SH-SY5Y (cell line): ENCODE results near the gene LCT.

Experiments used
- GATA2 ChIP-seq: IDR thresholded peaks from 2 replicates; pipeline ENCODE4 v1.6.1; 2011; ENCODE audit warnings: mild to moderate bottlenecking, low read depth, low read length
- GATA3 ChIP-seq: IDR thresholded peaks from 2 replicates; pipeline ENCODE4 v1.6.1; 2011; ENCODE audit warnings: low read depth, mild to moderate bottlenecking, low read length, moderate library complexity

LCT gene

GRCh38 chr2:135820003-135820618 lies 16.9 kb downstream of the LCT start:
- TF ChIP-seq GATA2 (no peak), GATA3 (no peak)

DNA sequence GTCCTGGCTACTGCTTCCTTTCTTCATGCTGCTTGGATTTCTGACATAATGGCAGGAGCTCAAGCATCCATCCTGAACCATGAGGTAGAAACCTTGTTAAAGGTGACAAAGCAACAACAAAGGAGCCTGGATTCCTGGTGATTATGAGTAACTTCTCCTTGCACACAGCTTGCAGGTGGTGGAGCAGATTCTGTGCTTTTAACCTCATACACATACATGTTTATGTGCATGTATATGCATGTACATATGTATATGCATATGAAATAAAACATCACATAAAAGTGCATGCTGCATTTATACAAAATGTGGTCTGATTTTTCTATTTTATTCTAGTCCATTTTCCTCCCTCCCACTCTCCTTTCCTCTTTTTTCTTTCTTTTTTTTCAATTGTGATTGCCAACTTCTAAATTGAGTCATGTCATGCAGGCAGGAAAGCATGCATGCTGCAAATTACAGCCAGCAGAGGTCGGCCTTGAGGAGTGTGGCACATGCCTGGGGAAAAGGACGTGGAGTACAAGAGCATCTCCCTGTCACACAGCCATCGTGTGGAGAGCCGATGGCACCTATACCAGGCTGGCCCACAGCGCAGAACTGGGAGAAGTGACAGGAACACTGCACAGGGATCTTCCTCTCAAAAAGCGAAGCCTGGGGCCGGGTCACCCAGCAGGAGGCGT lies 17.9 kb downstream of the LCT start:
- TF ChIP-seq GATA2 (no peak), GATA3 (no peak)

DNA sequence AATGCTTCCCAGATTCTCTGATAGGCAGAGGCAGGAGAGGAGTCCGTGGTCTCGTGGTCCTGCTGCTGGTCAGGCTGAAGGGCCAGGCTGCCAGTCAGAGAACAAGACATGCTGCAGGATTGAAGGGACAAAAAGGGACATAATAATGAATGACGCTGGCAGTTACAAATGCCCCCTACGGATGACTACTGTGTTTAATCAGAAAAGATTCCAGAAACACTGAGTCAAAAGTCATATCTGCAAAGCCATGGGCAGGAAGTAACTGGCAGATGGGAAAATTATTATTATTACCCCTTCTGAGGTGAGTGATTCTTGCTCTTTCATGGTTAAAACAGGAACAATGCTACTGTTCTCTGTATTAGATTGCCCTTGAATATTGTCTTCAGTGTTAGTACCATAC lies 19.0 kb downstream of the LCT start:
- TF ChIP-seq GATA2 (no peak), GATA3 (no peak)

DNA sequence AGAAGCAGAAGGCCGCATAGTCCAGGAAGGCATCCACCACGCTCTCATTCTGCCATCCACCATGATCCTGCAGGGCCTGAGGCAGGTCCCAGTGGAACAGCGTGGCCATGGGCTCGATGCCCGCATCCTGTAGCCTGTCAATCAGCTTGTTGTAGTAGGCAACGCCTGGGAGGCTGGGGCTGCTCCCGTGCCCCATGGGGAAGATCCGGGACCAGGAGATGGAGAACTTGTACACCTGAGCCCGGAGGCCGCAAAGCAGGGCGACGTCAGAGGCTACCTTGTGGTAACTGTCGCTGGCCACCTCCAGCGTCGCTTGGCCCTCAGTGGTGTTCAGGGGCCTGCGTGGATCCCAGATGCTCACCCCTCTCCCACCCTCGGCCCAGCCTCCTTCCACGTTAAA lies 19.5 kb downstream of the LCT start:
- TF ChIP-seq GATA2 (no peak), GATA3 (no peak)

- TF ChIP-seq GATA3 = no peak
- no peak for TF ChIP-seq GATA2
These were observed 21.7 kb downstream of the LCT start for GRCh38 chr2:135815269-135815668.

DNA sequence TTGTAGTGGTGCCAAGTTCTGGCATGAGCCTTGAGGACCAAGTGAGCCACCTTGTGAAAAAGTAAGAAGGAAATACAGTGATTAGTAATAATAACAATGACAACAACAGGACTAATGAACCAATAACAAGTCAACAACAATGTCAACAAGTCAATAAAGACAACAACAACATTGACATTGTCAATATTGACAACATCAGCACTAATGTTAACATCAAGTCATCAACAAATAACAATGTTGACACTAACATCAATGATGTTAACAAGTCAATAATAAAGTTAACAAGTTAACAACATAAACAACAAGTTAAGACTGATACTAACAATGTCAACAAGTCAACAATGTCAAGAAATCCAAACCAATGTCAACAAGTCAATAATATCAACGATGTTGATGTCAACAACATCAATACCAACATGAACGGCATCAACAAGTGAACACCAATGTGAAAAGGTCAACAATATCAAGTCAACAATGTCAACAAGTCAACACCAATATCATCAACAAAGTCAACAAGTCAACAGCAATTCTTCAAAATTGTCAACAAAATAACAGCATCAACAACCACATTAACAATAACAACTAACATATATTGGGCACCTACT lies 24.0 kb downstream of the LCT start:
- TF ChIP-seq GATA3 (no peak), GATA2 (no peak)

GRCh38 chr2:135803278-135803677 lies 33.7 kb downstream of the LCT start:
- TF ChIP-seq GATA3 (no peak), GATA2 (no peak)

- TF ChIP-seq GATA3 = no peak
- TF ChIP-seq GATA2 = no peak
These were observed 34.6 kb downstream of the LCT start for GRCh38 chr2:135802350-135802749.

- TF ChIP-seq GATA2 (no peak), GATA3 (no peak)
These were observed 36.2 kb downstream of the LCT start for GRCh38 chr2:135800513-135801460.

DNA sequence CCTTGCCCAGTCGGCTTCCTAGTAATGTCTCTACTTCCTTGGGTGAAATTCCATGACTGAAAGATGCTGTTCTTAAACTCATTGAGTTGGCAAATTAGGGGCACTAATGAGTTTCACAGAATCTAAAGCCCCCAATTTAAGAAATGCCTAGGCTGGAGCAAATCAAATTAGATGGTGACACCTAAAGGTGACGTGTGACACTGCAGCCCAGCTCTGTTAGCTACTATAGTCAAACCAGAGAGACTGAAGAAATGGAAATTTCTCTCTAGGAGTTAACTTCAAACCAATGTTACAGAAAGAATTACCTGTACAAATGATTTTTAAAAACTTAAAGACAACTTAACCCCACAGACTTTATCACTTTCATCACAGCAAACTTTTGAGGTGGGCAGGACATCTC lies 37.2 kb downstream of the LCT start:
- TF ChIP-seq GATA3 (no peak), GATA2 (no peak)

DNA sequence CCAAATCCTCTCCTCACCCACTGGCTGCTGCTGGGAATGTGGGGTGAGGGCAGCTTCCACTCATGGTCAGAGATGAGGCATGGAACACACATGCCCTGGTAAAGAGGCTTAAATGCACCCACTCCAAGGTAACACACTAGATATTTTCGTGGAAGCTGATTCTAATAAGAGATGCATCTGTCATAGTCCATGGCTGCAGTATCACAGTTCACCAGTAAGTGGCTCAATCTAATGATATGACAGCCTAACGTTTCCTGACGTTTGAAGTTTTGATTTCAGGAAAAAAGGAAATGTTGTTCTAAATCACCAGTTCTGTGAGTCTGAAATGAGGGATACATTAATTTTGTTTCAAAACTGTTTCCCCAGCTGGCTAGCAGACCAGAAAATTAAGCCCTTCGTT lies 38.2 kb downstream of the LCT start:
- TF ChIP-seq GATA2 (no peak), GATA3 (no peak)

DNA sequence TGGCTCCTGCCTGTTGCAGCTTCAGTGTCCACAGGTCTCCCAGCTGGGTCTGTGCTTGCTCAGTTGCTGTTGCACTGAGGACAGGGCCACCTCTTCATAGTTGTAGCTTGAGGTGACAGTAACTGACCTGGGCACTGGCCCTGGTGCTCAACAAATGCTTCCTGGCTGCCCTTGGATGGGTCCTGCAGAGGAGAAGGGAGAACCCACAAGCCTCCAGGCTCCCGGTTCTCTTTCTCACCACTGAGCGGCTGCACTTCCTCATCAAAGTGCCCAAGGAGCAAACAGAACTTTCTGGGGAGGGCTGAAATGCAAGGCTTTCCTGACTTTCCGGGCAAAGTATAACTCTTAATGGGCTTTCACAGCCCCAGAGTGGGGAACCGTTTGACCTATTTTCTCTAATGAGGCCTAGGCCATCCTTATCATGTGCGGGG lies 38.7 kb downstream of the LCT start:
- TF ChIP-seq GATA3 (no peak), GATA2 (no peak)

DNA sequence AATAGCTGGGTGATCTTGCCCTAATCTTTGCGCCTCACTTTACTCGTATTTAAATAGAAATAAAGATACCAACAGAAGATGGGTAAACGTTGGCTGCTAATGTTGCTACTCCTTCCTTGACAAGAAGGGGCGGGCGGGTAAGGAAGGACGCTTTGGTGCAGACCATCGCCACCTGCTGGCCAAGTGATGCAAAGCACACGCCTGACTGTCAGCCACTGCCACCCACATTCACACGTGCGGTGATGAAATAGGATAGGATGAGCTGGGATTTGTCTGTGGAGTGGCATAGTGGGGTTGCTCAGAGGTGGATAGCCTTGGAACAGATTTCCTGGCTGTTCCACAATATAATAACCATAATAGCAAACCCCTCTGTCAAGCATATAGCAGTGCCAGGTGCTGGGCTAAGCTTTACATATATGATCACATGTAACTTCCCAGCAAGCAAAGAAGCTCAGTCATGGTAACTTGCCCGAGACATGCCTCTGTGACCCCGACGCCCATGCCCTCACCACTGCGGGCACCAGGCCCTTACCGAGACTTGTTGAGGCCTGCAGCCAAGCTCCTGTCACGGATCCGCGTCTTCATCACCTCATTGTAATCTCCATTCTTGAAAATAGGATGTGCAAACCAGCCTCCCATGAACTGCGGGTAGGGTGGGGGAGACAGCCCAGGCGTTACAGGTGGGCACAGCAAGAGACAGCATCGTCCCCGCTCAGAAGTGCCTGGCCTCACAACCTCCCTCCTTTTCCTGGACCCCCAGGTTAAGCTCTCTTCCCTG lies 39.3 kb downstream of the LCT start:
- TF ChIP-seq GATA2 (no peak), GATA3 (no peak)
